Activated T-cell treated with anti-CD3 and anti-CD28 coated beads for 4 hours (primary cell): ENCODE data around the gene TGFBR3.
"Not testable (repeated sequence)": the region's sequence is repeated elsewhere in the genome, so short reads cannot be mapped to it uniquely, and the experiment has no call there.

Experiments
- DNase-seq: peaks from one replicate; pipeline ENCODE4 v3.0.0-alpha.2; 2020

TGFBR3 gene

GRCh38 chr1:91846007-91846638, 39.8 kb downstream of the TGFBR3 start:
- DNase-seq: no peak

GRCh38 chr1:91844862-91845528, 41.0 kb downstream of the TGFBR3 start:
- DNase-seq: no peak

- no peak for DNase-seq
These were observed 42.1 kb downstream of the TGFBR3 start for GRCh38 chr1:91843843-91844242.

GRCh38 chr1:91842563-91842962, 43.4 kb downstream of the TGFBR3 start:
- DNase-seq: no peak

- no peak for DNase-seq
These were observed 43.9 kb downstream of the TGFBR3 start for GRCh38 chr1:91842056-91842455.

GRCh38 chr1:91840276-91840675, 45.7 kb downstream of the TGFBR3 start:
- not testable (repeated sequence) for DNase-seq

GRCh38 chr1:91836331-91837040, 49.5 kb downstream of the TGFBR3 start:
- DNase-seq: no peak

GRCh38 chr1:91835087-91835521, 50.8 kb downstream of the TGFBR3 start:
- DNase-seq: no peak

GRCh38 chr1:91834549-91834948, 51.4 kb downstream of the TGFBR3 start:
- not testable (repeated sequence) for DNase-seq

- no peak for DNase-seq
These were observed 52.0 kb downstream of the TGFBR3 start for GRCh38 chr1:91833946-91834345.

GRCh38 chr1:91831132-91831930, 54.6 kb downstream of the TGFBR3 start:
- DNase-seq: no peak

- DNase-seq: no peak
These were observed 55.5 kb downstream of the TGFBR3 start for GRCh38 chr1:91830242-91831131.

GRCh38 chr1:91829293-91830153, 56.4 kb downstream of the TGFBR3 start:
- DNase-seq: no peak

- DNase-seq: no peak
These were observed 57.2 kb downstream of the TGFBR3 start for GRCh38 chr1:91828583-91829281.

- DNase-seq: no peak
These were observed 58.3 kb downstream of the TGFBR3 start for GRCh38 chr1:91827459-91828321.

GRCh38 chr1:91827087-91827458, 58.9 kb downstream of the TGFBR3 start:
- DNase-seq: no peak

- no peak for DNase-seq
These were observed 59.3 kb downstream of the TGFBR3 start for GRCh38 chr1:91826649-91827048.

GRCh38 chr1:91826248-91826647, 59.7 kb downstream of the TGFBR3 start:
- DNase-seq: no peak

- no peak for DNase-seq
These were observed 64.7 kb downstream of the TGFBR3 start for GRCh38 chr1:91821126-91821868.
